Naive thymus-derived CD8-positive, alpha-beta T cell (primary cell): ENCODE results near the gene KCNQ4. TPM values are rescaled to one million over a fixed set of nuclear protein-coding genes. Genes with fewer than 3 reads are reported as not detected.
A peak's percentile ranks its signal among the peaks of the same experiment; 100 is the strongest.

Experiments used
- ATAC-seq, 2 donors: fragments of 150-1000 bp; cut with Tn5 transposase in 1 of 2; sonication (Bioruptor Pico), chemical (Tn5 transposase) in 1 of 2; 1 replicate in 1 of 2; 2 replicates in 1 of 2; pipeline ENCODE4 v1.10.0; 2021; ENCODE audit warnings: mild to moderate bottlenecking in 2 of 2, moderate library complexity in 2 of 2
- POLR2A ChIA-PET: fragments of 350-600 bp; sonication (Branson Sonifier 250); formaldehyde crosslinking; loops from one replicate; lab custom pipeline; 2021; ENCODE audit warnings: antibody characterized with exemption; lab: Charles Lee
- DNase-seq, 10 donors: peaks; one replicate each; pipeline versions ENCODE4 v3.0.0 to v3.0.0-alpha.2; 2020 to 2022
- H3K27ac Mint-ChIP-seq, 10 donors: one replicate each; pipeline ENCODE4 v1.8.0; 2020 to 2022; ENCODE audit warnings: mild to moderate bottlenecking in 10 of 10, mixed read lengths in 10 of 10, moderate library complexity in 4 of 10, inconsistent platforms in 1 of 10
- H3K27me3 Mint-ChIP-seq, 5 donors: one replicate each; pipeline ENCODE4 v1.8.0; 2021 to 2022; ENCODE audit warnings: mixed read lengths in 5 of 5
- H3K36me3 Mint-ChIP-seq, 3 donors: one replicate each; pipeline ENCODE4 v1.8.0; 2020 to 2022; ENCODE audit warnings: mixed read lengths in 3 of 3, mild to moderate bottlenecking in 2 of 3, inconsistent platforms in 1 of 3
- H3K4me1 Mint-ChIP-seq, 4 donors: one replicate each; pipeline ENCODE4 v1.8.0; 2021 to 2022; ENCODE audit warnings: mixed read lengths in 4 of 4
- H3K4me3 Mint-ChIP-seq, 10 donors: one replicate each; pipeline ENCODE4 v1.8.0; 2020 to 2022; ENCODE audit warnings: mild to moderate bottlenecking in 10 of 10, mixed read lengths in 10 of 10, moderate library complexity in 6 of 10, inconsistent platforms in 1 of 10
- H3K9me3 Mint-ChIP-seq, 9 donors: one replicate each; pipeline ENCODE4 v1.8.0; 2020 to 2022; ENCODE audit warnings: mixed read lengths in 9 of 9, mild to moderate bottlenecking in 3 of 9, inconsistent platforms in 1 of 9, moderate library complexity in 1 of 9
- polyA plus RNA-seq, 3 donors: library from polyadenylated mRNA; unstranded; fragments of 300-500 nt; fragmentation: Illumina TruSeq; gene quantifications; one replicate each; pipeline ENCODE4 v1.2.3, GENCODE V29; 2021
- total RNA-seq, 8 experiments: library from RNA in 2 of 8; stranded (reverse) in 2 of 8; gene quantifications; one replicate each; pipeline ENCODE4 v1.2.3 and lab custom pipeline; 2021 to 2026

Gene KCNQ4
- total and polyA plus RNA-seq, 5 experiments from 2014 or later = 0.08 to 0.25 (median 0.17) TPM

GRCh38 chr1:40772146-40772955 lies 11.2 kb upstream of the KCNQ4 start:
- H3K27me3 Mint-ChIP-seq = no peaks in the 10 kb centered on the region
- peaks cover 0 to 13% (median 6%) of the 10 kb centered on the region in 4 donors for H3K4me1 Mint-ChIP-seq
- peaks cover 4 to 58% (median 34%) of the 10 kb centered on the region in 3 donors for H3K36me3 Mint-ChIP-seq
- no peak for ATAC-seq
- no peak overlapping the region for H3K4me3 Mint-ChIP-seq
- POLR2A ChIA-PET = no interaction called here
- no peak for DNase-seq
- peak overlapping the region in 6 of 10 donors; percentile 8 to 51 (median 24) for H3K27ac Mint-ChIP-seq
- peaks cover 0 to 9% (median 0%) of the 10 kb centered on the region in 9 donors for H3K9me3 Mint-ChIP-seq

- peak overlapping the region in 4 of 10 donors; percentile 4 to 66 (median 22) for H3K27ac Mint-ChIP-seq
- no peak overlapping the region for H3K4me3 Mint-ChIP-seq
- POLR2A ChIA-PET = interaction anchor here (0.6 to 2.1 kb wide), 4 partner anchors 16 to 87 kb away, joined by 3 to 7 read pairs (median 4); partner anchors contain the start of gene NFYC
- DNase-seq = no peak
- ATAC-seq = no peak
- H3K9me3 Mint-ChIP-seq = peaks cover 0 to 10% (median 0%) of the 10 kb centered on the region in 9 donors
- peaks cover 0 to 13% (median 7%) of the 10 kb centered on the region in 4 donors for H3K4me1 Mint-ChIP-seq
- peaks cover 9 to 50% (median 27%) of the 10 kb centered on the region in 3 donors for H3K36me3 Mint-ChIP-seq
- H3K27me3 Mint-ChIP-seq = no peaks in the 10 kb centered on the region
These were observed 9.8 kb upstream of the KCNQ4 start for GRCh38 chr1:40773748-40774265.

- POLR2A ChIA-PET = interaction anchor here (0.6 to 2.1 kb wide), 6 partner anchors 8 to 745 kb away, joined by 3 to 7 read pairs (median 3); partner anchors contain the start of gene NFYC
- peaks cover 9 to 43% (median 23%) of the 10 kb centered on the region in 3 donors for H3K36me3 Mint-ChIP-seq
- H3K4me3 Mint-ChIP-seq = no peak overlapping the region
- H3K27ac Mint-ChIP-seq = peak overlapping the region in 2 of 10 donors; percentile 58 to 66
- peak; percentile 47 to 82 (median 68) for DNase-seq
- peaks cover 0 to 10% (median 0%) of the 10 kb centered on the region in 9 donors for H3K9me3 Mint-ChIP-seq
- no peaks in the 10 kb centered on the region for H3K27me3 Mint-ChIP-seq
- ATAC-seq = peak; percentile 61 to 83
- peaks cover 0 to 13% (median 7%) of the 10 kb centered on the region in 4 donors for H3K4me1 Mint-ChIP-seq
These were observed 9.2 kb upstream of the KCNQ4 start for GRCh38 chr1:40774266-40774998.

GRCh38 chr1:40776236-40777072 lies 7.1 kb upstream of the KCNQ4 start:
- Mint-ChIP-seq H3K27ac (no peak overlapping the region), H3K4me1 (peaks cover 0 to 10% (median 7%) of the 10 kb centered on the region in 4 donors), H3K4me3 (no peak overlapping the region), H3K27me3 (no peaks in the 10 kb centered on the region), H3K36me3 (peaks cover 9 to 23% (median 21%) of the 10 kb centered on the region in 3 donors), H3K9me3 (peaks cover 0 to 10% (median 0%) of the 10 kb centered on the region in 9 donors)
- ATAC-seq (no peak), DNase-seq (no peak)
- POLR2A ChIA-PET = interaction anchor here (1.0 to 2.1 kb wide), 2 partner anchors 11 to 14 kb away, joined by 3 to 4 read pairs; no protein-coding TSS in a partner anchor

GRCh38 chr1:40777224-40777970 lies 6.2 kb upstream of the KCNQ4 start:
- Mint-ChIP-seq H3K4me1 (peaks cover 3 to 10% (median 8%) of the 10 kb centered on the region in 4 donors), H3K36me3 (peaks cover 9 to 18% (median 18%) of the 10 kb centered on the region in 3 donors), H3K9me3 (peaks cover 0 to 10% (median 0%) of the 10 kb centered on the region in 9 donors), H3K27me3 (peaks cover 0 to 7% (median 3%) of the 10 kb centered on the region in 5 donors), H3K4me3 (no peak overlapping the region), H3K27ac (peak overlapping the region in 1 of 10 donors; percentile 18)
- POLR2A ChIA-PET = no interaction called here
- DNase-seq (no peak), ATAC-seq (no peak)

GRCh38 chr1:40780678-40781607 lies 2.6 kb upstream of the KCNQ4 start:
- ATAC-seq (no peak), DNase-seq (no peak)
- Mint-ChIP-seq H3K27me3 (peaks cover 6 to 30% (median 21%) of the 10 kb centered on the region in 5 donors), H3K9me3 (peaks cover 0 to 10% (median 0%) of the 10 kb centered on the region in 9 donors), H3K4me3 (peak overlapping the region in 3 of 10 donors; percentile 38 to 44 (median 38)), H3K4me1 (peaks cover 11 to 27% (median 13%) of the 10 kb centered on the region in 4 donors), H3K36me3 (peaks cover 9 to 25% (median 15%) of the 10 kb centered on the region in 3 donors), H3K27ac (peak overlapping the region in 1 of 10 donors; percentile 20)
- POLR2A ChIA-PET = no interaction called here

GRCh38 chr1:40781608-40781971 lies 2.0 kb upstream of the KCNQ4 start:
- POLR2A ChIA-PET = interaction anchor here (0.6 kb wide), 2 partner anchors 82 to 1824 kb away, joined by 3 to 4 read pairs; no protein-coding TSS in a partner anchor
- H3K36me3 Mint-ChIP-seq = peaks cover 8 to 20% (median 9%) of the 10 kb centered on the region in 3 donors
- H3K4me1 Mint-ChIP-seq = peaks cover 14 to 27% (median 14%) of the 10 kb centered on the region in 4 donors
- H3K27ac Mint-ChIP-seq = peak overlapping the region in 1 of 10 donors; percentile 70
- H3K27me3 Mint-ChIP-seq = peaks cover 6 to 31% (median 21%) of the 10 kb centered on the region in 5 donors
- peak overlapping the region in 3 of 10 donors; percentile 19 to 55 (median 38) for H3K4me3 Mint-ChIP-seq
- peaks cover 0 to 9% (median 0%) of the 10 kb centered on the region in 9 donors for H3K9me3 Mint-ChIP-seq
- DNase-seq (no peak), ATAC-seq (no peak)

- Mint-ChIP-seq H3K36me3 (peaks cover 1 to 12% (median 4%) of the 10 kb centered on the region in 3 donors), H3K27me3 (peaks cover 6 to 31% (median 21%) of the 10 kb centered on the region in 5 donors), H3K4me3 (peak overlapping the region in 9 of 10 donors; percentile 55 to 87 (median 83)), H3K27ac (peak overlapping the region in 1 of 10 donors; percentile 71), H3K9me3 (peaks cover 0 to 2% (median 0%) of the 10 kb centered on the region in 9 donors), H3K4me1 (peaks cover 14 to 27% (median 15%) of the 10 kb centered on the region in 4 donors)
- no peak for ATAC-seq
- POLR2A ChIA-PET = interaction anchor here (0.6 to 1.1 kb wide), 4 partner anchors 8 to 1824 kb away, joined by 3 to 4 read pairs (median 4); partner anchors contain the start of gene NFYC
- DNase-seq = no peak
These were observed 1.1 kb upstream of the KCNQ4 start for GRCh38 chr1:40782371-40782956.

GRCh38 chr1:40784141-40784770 lies 669 bp downstream of the KCNQ4 start:
- DNase-seq (no peak), ATAC-seq (peak; percentile 27 to 48)
- H3K27me3 Mint-ChIP-seq = peaks cover 6 to 31% (median 21%) of the 10 kb centered on the region in 5 donors
- POLR2A ChIA-PET = no interaction called here
- peak overlapping the region in 1 of 10 donors; percentile 76 for H3K27ac Mint-ChIP-seq
- no peaks in the 10 kb centered on the region for H3K9me3 Mint-ChIP-seq
- peak overlapping the region; percentile 42 to 82 (median 72) for H3K4me3 Mint-ChIP-seq
- peaks cover 13 to 27% (median 14%) of the 10 kb centered on the region in 4 donors for H3K4me1 Mint-ChIP-seq
- peaks cover 0 to 7% (median 0%) of the 10 kb centered on the region in 3 donors for H3K36me3 Mint-ChIP-seq
